CD4-positive, alpha-beta T cell (primary cell): ENCODE measurements around the gene ERC2. TPM values are rescaled to one million over a fixed set of nuclear protein-coding genes. Genes with fewer than 3 reads are reported as not detected.

Source experiments
- ATAC-seq: fragments of 200-7000 bp; cut with Tn5 transposase; one replicate; pipeline ENCODE4 v1.10.0; 2022; ENCODE audit warnings: mild to moderate bottlenecking; ENCODE audit not compliant: poor library complexity
- CTCF ChIA-PET: fragments of 350-600 bp; sonication (Branson Sonifier 250); formaldehyde crosslinking; loops from one replicate; lab custom pipeline; 2021; ENCODE audit warnings: antibody characterized with exemption, inconsistent platforms; lab: Charles Lee
- POLR2A ChIA-PET: fragments of 350-600 bp; sonication (Branson Sonifier 250); formaldehyde crosslinking; loops from one replicate; lab custom pipeline; 2021; ENCODE audit warnings: antibody characterized with exemption, inconsistent platforms; lab: Charles Lee
- DNase-seq, 14 experiments: peaks; one replicate each; pipeline ENCODE4 v3.0.0-alpha.2; 2013 to 2020; ENCODE audit warnings: mixed read lengths in 2 of 14
- H3K27ac ChIP-seq, 2 donors: one replicate each; pipeline versions ENCODE4 v1.5.1 to v1.7.0; 2013; ENCODE audit warnings: low read length in 2 of 2, low read depth in 1 of 2, mild to moderate bottlenecking in 1 of 2
- H3K27me3 ChIP-seq, 2 experiments: 1 replicate in 1 of 2; 2 replicates in 1 of 2; pipeline versions ENCODE4 v1.6.1 to v1.7.0; 2013; ENCODE audit warnings: low read length in 2 of 2, control low read depth in 1 of 2, mild to moderate bottlenecking in 1 of 2, moderate library complexity in 1 of 2; ENCODE audit not compliant: insufficient read depth in 2 of 2, control insufficient read depth in 1 of 2
- H3K36me3 ChIP-seq: one replicate; pipeline ENCODE4 v1.6.1; 2013; ENCODE audit warnings: low read length, control low read depth; ENCODE audit not compliant: insufficient read depth
- H3K4me1 ChIP-seq: one replicate; pipeline ENCODE4 v1.6.1; 2013; ENCODE audit warnings: low read length, control low read depth; ENCODE audit not compliant: insufficient read depth
- H3K4me3 ChIP-seq: one replicate; pipeline ENCODE4 v1.5.1; 2013; ENCODE audit warnings: mild to moderate bottlenecking, low read length, moderate library complexity
- H3K9me3 ChIP-seq, 2 experiments: 1 replicate in 1 of 2; 2 replicates in 1 of 2; pipeline versions ENCODE4 v1.6.1 to v1.7.0; 2013; ENCODE audit warnings: low read length in 2 of 2, mild to moderate bottlenecking in 2 of 2, control low read depth in 1 of 2, moderate library complexity in 1 of 2; ENCODE audit not compliant: control insufficient read depth in 1 of 2, insufficient read depth in 1 of 2
- H3K27ac Mint-ChIP-seq: one replicate; pipeline ENCODE4 v1.8.0; 2020; ENCODE audit warnings: mixed read lengths
- H3K27me3 Mint-ChIP-seq: one replicate; pipeline ENCODE4 v1.8.0; 2021; ENCODE audit warnings: mixed read lengths
- H3K36me3 Mint-ChIP-seq: one replicate; pipeline ENCODE4 v1.8.0; 2021; ENCODE audit warnings: low read depth, mixed read lengths
- H3K4me1 Mint-ChIP-seq: one replicate; pipeline ENCODE4 v1.8.0; 2021; ENCODE audit warnings: low read depth, mixed read lengths
- H3K4me3 Mint-ChIP-seq: one replicate; pipeline ENCODE4 v1.8.0; 2020; ENCODE audit warnings: mild to moderate bottlenecking, mixed read lengths
- H3K9me3 Mint-ChIP-seq: one replicate; pipeline ENCODE4 v1.8.0; 2020; ENCODE audit warnings: mixed read lengths
- CTCF ChIP-seq: fragments of 200-600 bp; IDR thresholded peaks from one replicate; pipeline ENCODE4 v1.8.0; 2022; ENCODE audit warnings: antibody characterized with exemption, mild to moderate bottlenecking
- intact Hi-C, 2 experiments: fragments of 100-400 bp; cut with DNase I in 1 of 2; cut with micrococcal nuclease in 1 of 2; formaldehyde crosslinking; loops; one replicate each; pipeline versions ENCODE4 v1.15.1 to v1.9.0; 2023 to 2025; cut with DNase I, micrococcal nuclease
- total RNA-seq, 174 experiments: library from RNA in 2 of 174; stranded (reverse) in 2 of 174; gene quantifications; one replicate each; pipeline ENCODE4 v1.2.3 and lab custom pipeline; 2021 to 2026

Gene ERC2
- total RNA-seq, 2 experiments from 2014 or later = not detected

GRCh38 chr3:56110886-56111285 lies 357.4 kb downstream of the ERC2 start:
- ATAC-seq (no peak), DNase-seq (no peak)
- Histone ChIP-seq H3K36me3 (no peaks in the 10 kb centered on the region), H3K27me3 (no peaks in the 10 kb centered on the region), H3K4me1 (no peaks in the 10 kb centered on the region), H3K4me3 (no peak overlapping the region), H3K9me3 (no peaks in the 10 kb centered on the region), H3K27ac (no peak overlapping the region)
- ChIA-PET POLR2A (no interaction called here), CTCF (no interaction called here)
- H3K27ac Mint-ChIP-seq = no peak overlapping the region
- H3K27me3 Mint-ChIP-seq = peaks cover 9% of the 10 kb centered on the region
- intact Hi-C loops = no loop called here
- H3K36me3 Mint-ChIP-seq = no peaks in the 10 kb centered on the region
- peaks cover 7% of the 10 kb centered on the region for H3K9me3 Mint-ChIP-seq
- no peak overlapping the region for H3K4me3 Mint-ChIP-seq
- no peak for TF ChIP-seq CTCF
- no peaks in the 10 kb centered on the region for H3K4me1 Mint-ChIP-seq

- Histone ChIP-seq H3K36me3 (no peaks in the 10 kb centered on the region), H3K27ac (no peak overlapping the region), H3K4me3 (no peak overlapping the region), H3K27me3 (peaks cover 0 to under 1% of the 10 kb centered on the region in 2 experiments), H3K9me3 (peaks cover 0 to under 1% of the 10 kb centered on the region in 2 experiments), H3K4me1 (no peaks in the 10 kb centered on the region)
- ATAC-seq = no peak
- no peak for DNase-seq
- TF ChIP-seq CTCF = no peak
- Mint-ChIP-seq H3K36me3 (no peaks in the 10 kb centered on the region), H3K27me3 (peaks cover 9% of the 10 kb centered on the region), H3K4me1 (no peaks in the 10 kb centered on the region), H3K9me3 (peaks cover 2% of the 10 kb centered on the region), H3K27ac (no peak overlapping the region), H3K4me3 (no peak overlapping the region)
- intact Hi-C loops = no loop called here
- ChIA-PET POLR2A (no interaction called here), CTCF (no interaction called here)
These were observed 361.1 kb downstream of the ERC2 start for GRCh38 chr3:56107157-56107556.

GRCh38 chr3:56102032-56102431 lies 366.2 kb downstream of the ERC2 start:
- ATAC-seq = no peak
- Mint-ChIP-seq H3K9me3 (no peaks in the 10 kb centered on the region), H3K27ac (no peak overlapping the region), H3K4me3 (no peak overlapping the region), H3K4me1 (no peaks in the 10 kb centered on the region), H3K27me3 (peaks cover 11% of the 10 kb centered on the region), H3K36me3 (no peaks in the 10 kb centered on the region)
- ChIA-PET POLR2A (no interaction called here), CTCF (no interaction called here)
- DNase-seq = no peak
- no peaks in the 10 kb centered on the region for H3K4me1 ChIP-seq
- peaks cover 0 to 7% of the 10 kb centered on the region in 2 experiments for H3K9me3 ChIP-seq
- TF ChIP-seq CTCF = no peak
- intact Hi-C loops = no loop called here
- H3K27ac ChIP-seq = no peak overlapping the region
- no peak overlapping the region for H3K4me3 ChIP-seq
- H3K36me3 ChIP-seq = no peaks in the 10 kb centered on the region
- H3K27me3 ChIP-seq = peaks cover 0 to 2% of the 10 kb centered on the region in 2 experiments
